Neural progenitor cell (in vitro differentiated cells): ENCODE results near the gene SFMBT2. TPM values are rescaled to one million over a fixed set of nuclear protein-coding genes. Genes with fewer than 3 reads are reported as not detected.

ENCODE experiments used
- DNase-seq: peaks from one replicate; pipeline ENCODE4 v3.0.0-alpha.2; 2016; ENCODE audit warnings: low spot score
- H2AFZ ChIP-seq: fragments of 200-600 bp; sonication (generic); replicated peaks from 2 replicates; pipeline ENCODE4 v1.6.1; 2016; ENCODE audit warnings: antibody characterized with exemption
- H3F3A ChIP-seq: fragments of 200-600 bp; sonication (generic); 2 replicates; pipeline ENCODE4 v1.6.1; 2016; ENCODE audit warnings: antibody characterized with exemption, low read depth
- H3K27ac ChIP-seq: fragments of 200-600 bp; sonication (generic); 2 replicates; pipeline ENCODE4 v1.5.1; 2016; ENCODE audit warnings: mild to moderate bottlenecking
- H3K27me3 ChIP-seq: fragments of 200-600 bp; sonication (generic); 2 replicates; pipeline ENCODE4 v1.6.1; 2016; ENCODE audit warnings: mild to moderate bottlenecking, moderate library complexity
- H3K36me3 ChIP-seq: fragments of 200-600 bp; sonication (generic); 2 replicates; pipeline ENCODE4 v1.5.1; 2016
- H3K4me1 ChIP-seq: fragments of 200-600 bp; sonication (generic); 2 replicates; pipeline ENCODE4 v1.6.1; 2016; ENCODE audit warnings: mixed run types
- H3K4me2 ChIP-seq: fragments of 200-600 bp; sonication (generic); 2 replicates; pipeline ENCODE4 v1.6.1; 2016
- H3K4me3 ChIP-seq: fragments of 200-600 bp; sonication (generic); 2 replicates; pipeline ENCODE4 v1.5.1; 2016
- H3K79me2 ChIP-seq: fragments of 200-600 bp; sonication (generic); 2 replicates; pipeline ENCODE4 v1.6.1; 2016; ENCODE audit warnings: low read depth
- H3K9ac ChIP-seq: fragments of 200-600 bp; sonication (generic); 2 replicates; pipeline ENCODE4 v1.6.1; 2016
- H3K9me3 ChIP-seq: fragments of 200-600 bp; sonication (generic); 2 replicates; pipeline ENCODE4 v1.5.1; 2016; ENCODE audit warnings: low read depth
- H4K20me1 ChIP-seq: fragments of 200-600 bp; sonication (generic); 2 replicates; pipeline ENCODE4 v1.6.1; 2016; ENCODE audit warnings: low read depth
- H3K27ac Mint-ChIP-seq: 3 replicates; pipeline ENCODE4 v1.8.0; 2021; ENCODE audit warnings: mixed read lengths
- H3K27me3 Mint-ChIP-seq: 2 replicates; pipeline ENCODE4 v1.8.0; 2022; ENCODE audit warnings: low read depth, mild to moderate bottlenecking, inconsistent platforms, moderate library complexity, mixed read lengths; ENCODE audit not compliant: insufficient read depth
- H3K36me3 Mint-ChIP-seq: 3 replicates; pipeline ENCODE4 v1.8.0; 2021; ENCODE audit warnings: mixed read lengths
- H3K4me1 Mint-ChIP-seq: 3 replicates; pipeline ENCODE4 v1.8.0; 2021; ENCODE audit warnings: mixed read lengths
- H3K4me3 Mint-ChIP-seq: 3 replicates; pipeline ENCODE4 v1.8.0; 2021; ENCODE audit warnings: mild to moderate bottlenecking, moderate library complexity, mixed read lengths
- H3K9me3 Mint-ChIP-seq: 3 replicates; pipeline ENCODE4 v1.8.0; 2020; ENCODE audit warnings: mixed read lengths
- CTCF ChIP-seq: fragments of 200-600 bp; sonication (generic); IDR thresholded peaks from 2 replicates; pipeline ENCODE4 v1.5.1; 2017; ENCODE audit warnings: antibody characterized with exemption, mild to moderate bottlenecking
- EZH2 ChIP-seq: fragments of 200-600 bp; sonication (generic); IDR thresholded peaks from 2 replicates; pipeline ENCODE4 v1.6.1; 2017; ENCODE audit warnings: antibody characterized with exemption, mild to moderate bottlenecking, moderate library complexity
- EZH2phosphoT487 ChIP-seq: fragments of 200-600 bp; sonication (generic); IDR thresholded peaks from 2 replicates; pipeline ENCODE4 v1.6.1; 2017; ENCODE audit warnings: antibody characterized with exemption
- total RNA-seq: library from RNA; depleted of rRNA; stranded (reverse); fragments of >200 nt; gene quantifications from 2 replicates; pipeline ENCODE4 v1.2.3, GENCODE V29; 2015; ENCODE audit warnings: low replicate concordance

SFMBT2 gene
- total RNA-seq, 1 donor from 2014 or later, result 1.8 TPM

GRCh38 chr10:7239312-7239985 is 171.4 kb downstream of the SFMBT2 start:
- H3F3A ChIP-seq, result no peaks in the 10 kb centered on the region
- no peak overlapping the region for H2AFZ ChIP-seq
- Mint-ChIP-seq H3K9me3 (peaks cover 4% of the 10 kb centered on the region), H3K27me3 (no peaks in the 10 kb centered on the region), H3K4me3 (no peak overlapping the region), H3K4me1 (peaks cover 3% of the 10 kb centered on the region), H3K36me3 (peaks cover 13% of the 10 kb centered on the region), H3K27ac (no peak overlapping the region)
- H3K4me3 ChIP-seq, result no peak overlapping the region
- H3K4me2 ChIP-seq, result no peak overlapping the region
- DNase-seq, result no peak
- no peaks in the 10 kb centered on the region for H3K36me3 ChIP-seq
- no peak overlapping the region for H3K27ac ChIP-seq
- H3K9me3 ChIP-seq, result no peaks in the 10 kb centered on the region
- no peak for TF ChIP-seq EZH2
- TF ChIP-seq CTCF, result no peak
- no peak for TF ChIP-seq EZH2phosphoT487
- H3K27me3 ChIP-seq, result no peaks in the 10 kb centered on the region
- H4K20me1 ChIP-seq, result no peaks in the 10 kb centered on the region
- no peaks in the 10 kb centered on the region for H3K4me1 ChIP-seq
- no peaks in the 10 kb centered on the region for H3K79me2 ChIP-seq
- no peak overlapping the region for H3K9ac ChIP-seq

GRCh38 chr10:7235376-7235775 is 175.5 kb downstream of the SFMBT2 start:
- no peaks in the 10 kb centered on the region for H3K27me3 ChIP-seq
- no peaks in the 10 kb centered on the region for H3K79me2 ChIP-seq
- no peak overlapping the region for H3K27ac ChIP-seq
- no peak overlapping the region for H2AFZ ChIP-seq
- H3K4me2 ChIP-seq, result no peak overlapping the region
- DNase-seq, result no peak
- Mint-ChIP-seq H3K4me3 (no peak overlapping the region), H3K27me3 (no peaks in the 10 kb centered on the region), H3K4me1 (peaks cover 4% of the 10 kb centered on the region), H3K36me3 (peaks cover 6% of the 10 kb centered on the region), H3K27ac (no peak overlapping the region), H3K9me3 (peaks cover 4% of the 10 kb centered on the region)
- H3F3A ChIP-seq, result no peaks in the 10 kb centered on the region
- no peaks in the 10 kb centered on the region for H4K20me1 ChIP-seq
- H3K4me1 ChIP-seq, result peaks cover 13% of the 10 kb centered on the region
- H3K9me3 ChIP-seq, result no peaks in the 10 kb centered on the region
- no peak overlapping the region for H3K9ac ChIP-seq
- H3K4me3 ChIP-seq, result no peak overlapping the region
- no peaks in the 10 kb centered on the region for H3K36me3 ChIP-seq
- TF ChIP-seq EZH2phosphoT487 (no peak), CTCF (no peak), EZH2 (no peak)

GRCh38 chr10:7234109-7234508 is 176.7 kb downstream of the SFMBT2 start:
- no peaks in the 10 kb centered on the region for H4K20me1 ChIP-seq
- DNase-seq, result no peak
- H3K27me3 ChIP-seq, result no peaks in the 10 kb centered on the region
- H3K9me3 Mint-ChIP-seq, result peaks cover 4% of the 10 kb centered on the region
- no peak overlapping the region for H3K9ac ChIP-seq
- no peak overlapping the region for H3K27ac Mint-ChIP-seq
- H3K4me3 Mint-ChIP-seq, result no peak overlapping the region
- H3K27me3 Mint-ChIP-seq, result no peaks in the 10 kb centered on the region
- peaks cover 4% of the 10 kb centered on the region for H3K4me1 Mint-ChIP-seq
- H3K79me2 ChIP-seq, result no peaks in the 10 kb centered on the region
- no peaks in the 10 kb centered on the region for H3F3A ChIP-seq
- no peak overlapping the region for H2AFZ ChIP-seq
- H3K9me3 ChIP-seq, result no peaks in the 10 kb centered on the region
- peaks cover 9% of the 10 kb centered on the region for H3K36me3 Mint-ChIP-seq
- TF ChIP-seq EZH2phosphoT487, result no peak
- TF ChIP-seq EZH2, result no peak
- no peak for TF ChIP-seq CTCF
- H3K36me3 ChIP-seq, result no peaks in the 10 kb centered on the region
- no peak overlapping the region for H3K27ac ChIP-seq
- H3K4me1 ChIP-seq, result peaks cover 13% of the 10 kb centered on the region
- H3K4me2 ChIP-seq, result no peak overlapping the region
- H3K4me3 ChIP-seq, result no peak overlapping the region
